GM12892 (cell line): Measurements from ENCODE around the gene DESI1.

ENCODE experiments used
- POLR2A ChIP-seq: IDR thresholded peaks from 2 replicates; pipeline ENCODE4 v1.6.1; 2011; ENCODE audit warnings: low read depth, low read length, control low read depth
- TAF1 ChIP-seq: IDR thresholded peaks from 2 replicates; pipeline ENCODE4 v1.6.1; 2011; ENCODE audit warnings: low read depth, mild to moderate bottlenecking, control low read depth, low read length, borderline replicate concordance

- no peak for TF ChIP-seq TAF1
- TF ChIP-seq POLR2A, result no peak
These were observed 40.9 kb upstream of the DESI1 start for GRCh38 chr22:41661713-41662112.
